Fibroblast of skin of abdomen (primary cell): ENCODE data around the gene OR4F16. TPM values are rescaled to one million over a fixed set of nuclear protein-coding genes. Genes with fewer than 3 reads are reported as not detected.
"Not testable (repeated sequence)": the region's sequence is repeated elsewhere in the genome, so short reads cannot be mapped to it uniquely, and the experiment has no call there.

Source experiments
- DNase-seq: peaks from one replicate; pipeline ENCODE4 v3.0.0-alpha.2; 2013
- polyA plus RNA-seq, 2 experiments: library from polyadenylated mRNA; unstranded; fragments of 120-200 nt; gene quantifications; one replicate each; pipeline ENCODE4 v1.2.1, GENCODE V29; 2013; ENCODE audit not compliant: insufficient read length in 2 of 2

Gene OR4F16, protein sequence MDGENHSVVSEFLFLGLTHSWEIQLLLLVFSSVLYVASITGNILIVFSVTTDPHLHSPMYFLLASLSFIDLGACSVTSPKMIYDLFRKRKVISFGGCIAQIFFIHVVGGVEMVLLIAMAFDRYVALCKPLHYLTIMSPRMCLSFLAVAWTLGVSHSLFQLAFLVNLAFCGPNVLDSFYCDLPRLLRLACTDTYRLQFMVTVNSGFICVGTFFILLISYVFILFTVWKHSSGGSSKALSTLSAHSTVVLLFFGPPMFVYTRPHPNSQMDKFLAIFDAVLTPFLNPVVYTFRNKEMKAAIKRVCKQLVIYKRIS
- polyA plus RNA-seq (2013, experiment 1 of 2; ENCODE audit: insufficient read length): not detected
- not detected for polyA plus RNA-seq (2013, experiment 2 of 2; ENCODE audit: insufficient read length)

GRCh38 chr1:686554-686953 is at the start of gene OR4F16:
Gene OR4F16 (minus strand): TSS chr1:686654. CDS start chr1:686654, 0 bp downstream.
- DNase-seq: not testable (repeated sequence)

GRCh38 chr1:733649-734048 is 47.2 kb upstream of the OR4F16 start:
- not testable (repeated sequence) for DNase-seq

DNA sequence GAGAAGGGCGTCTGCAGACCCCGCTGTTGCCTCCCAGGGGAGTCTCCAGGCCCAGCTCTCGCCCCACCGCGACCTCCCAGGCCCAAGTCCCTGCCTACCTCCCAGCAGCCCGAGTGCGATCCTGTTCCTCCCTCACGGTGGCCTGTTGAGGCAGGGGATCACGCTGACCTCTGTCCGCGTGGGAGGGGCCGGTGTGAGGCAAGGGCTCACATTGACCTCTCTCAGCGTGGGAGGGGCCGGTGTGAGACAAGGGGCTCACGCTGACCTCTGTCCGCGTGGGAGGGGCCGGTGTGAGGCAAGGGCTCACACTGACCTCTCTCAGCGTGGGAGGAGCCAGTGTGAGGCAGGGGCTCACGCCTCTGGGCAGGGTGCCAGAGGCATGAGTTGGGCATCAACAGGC is 40.6 kb upstream of the OR4F16 start:
- not testable (repeated sequence) for DNase-seq
